GM18870 (cell line): Measurements from ENCODE around the gene ARPP19.
"Not testable (repeated sequence)": the region's sequence is repeated elsewhere in the genome, so short reads cannot be mapped to it uniquely, and the experiment has no call there.

Source experiments
- ATAC-seq: cut with Tn5 transposase; IDR thresholded peaks from one replicate; pipeline ENCODE4 v1.9.1; 2021; ENCODE audit warnings: moderate library complexity; ENCODE audit not compliant: unreplicated experiment

The ARPP19 gene

DNA sequence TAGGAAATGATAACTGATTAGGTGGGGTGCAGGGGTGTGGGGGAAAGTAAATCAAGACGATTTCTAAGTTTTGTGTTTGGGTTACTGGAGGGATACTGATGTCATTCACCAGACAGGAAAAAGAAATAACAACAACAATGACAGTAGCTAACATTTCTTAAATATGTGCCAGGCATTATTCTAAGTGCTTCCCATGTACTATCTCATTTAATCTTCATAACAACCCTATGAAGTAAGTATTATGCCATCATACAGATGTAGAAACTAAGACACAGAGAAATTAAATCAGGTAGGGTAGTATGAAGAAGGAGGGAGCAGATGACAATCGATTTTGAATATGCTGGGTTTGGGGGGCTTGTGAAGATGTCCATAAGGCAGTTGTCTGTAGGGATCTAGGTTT lies 53.5 kb downstream of the ARPP19 start:
- ATAC-seq = no peak

DNA sequence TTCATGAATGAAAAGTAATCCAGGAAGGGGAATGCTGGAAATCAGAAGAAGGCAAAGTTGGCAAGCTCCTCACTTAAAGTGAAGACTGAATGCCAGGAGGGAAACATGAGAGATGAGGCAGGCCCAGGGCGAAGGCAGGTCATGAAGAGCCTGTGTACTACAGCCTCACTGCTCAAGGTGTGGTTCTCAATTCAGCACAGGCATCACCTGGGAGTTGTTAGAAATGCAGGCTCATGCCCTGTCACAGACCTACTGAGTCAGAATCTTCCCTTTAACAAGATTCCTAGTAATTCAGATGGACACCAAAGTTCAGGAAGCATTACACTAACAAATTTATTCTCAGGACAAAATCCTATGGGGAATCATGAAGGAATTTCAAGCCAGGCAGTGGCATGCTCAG lies 54.3 kb downstream of the ARPP19 start:
- no peak for ATAC-seq

DNA sequence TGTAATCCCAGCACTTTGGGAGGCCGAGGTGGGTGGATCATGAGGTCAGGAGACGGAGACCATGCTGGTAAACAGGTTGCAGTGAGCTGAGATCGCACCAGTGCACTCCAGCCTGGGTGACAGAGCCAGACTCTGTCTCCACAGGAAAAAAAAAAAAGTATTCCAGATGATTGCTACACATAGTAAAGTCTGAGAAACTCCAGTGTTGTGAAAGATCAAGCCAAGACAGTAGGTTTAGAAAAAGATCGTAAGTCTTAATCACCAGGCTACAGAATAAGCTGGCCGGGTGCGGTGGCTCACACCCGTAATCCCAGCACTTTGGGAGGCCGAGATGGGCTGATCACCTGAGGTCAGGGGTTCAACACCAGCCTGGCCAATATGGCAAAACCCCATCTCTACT lies 56.0 kb downstream of the ARPP19 start:
- ATAC-seq = not testable (repeated sequence)

DNA sequence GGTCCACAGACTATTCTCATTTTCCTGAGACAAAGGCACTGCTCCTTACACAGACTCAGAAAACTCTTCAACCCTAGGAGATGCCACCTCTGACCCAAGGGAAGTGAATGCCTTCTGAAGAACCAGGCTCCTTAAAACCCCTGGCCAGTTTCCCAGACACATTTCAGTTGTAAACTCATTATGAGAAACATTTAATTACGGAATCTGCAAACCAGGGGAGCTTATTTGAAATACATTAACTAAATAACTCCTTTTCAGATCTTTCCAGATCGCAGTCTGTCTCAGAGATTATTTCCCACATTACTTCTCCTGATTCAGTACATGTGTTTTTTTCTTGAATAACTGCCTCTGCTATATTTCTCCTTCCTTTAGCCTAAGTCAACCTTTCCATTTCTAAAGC lies 57.7 kb downstream of the ARPP19 start:
- ATAC-seq = no peak

DNA sequence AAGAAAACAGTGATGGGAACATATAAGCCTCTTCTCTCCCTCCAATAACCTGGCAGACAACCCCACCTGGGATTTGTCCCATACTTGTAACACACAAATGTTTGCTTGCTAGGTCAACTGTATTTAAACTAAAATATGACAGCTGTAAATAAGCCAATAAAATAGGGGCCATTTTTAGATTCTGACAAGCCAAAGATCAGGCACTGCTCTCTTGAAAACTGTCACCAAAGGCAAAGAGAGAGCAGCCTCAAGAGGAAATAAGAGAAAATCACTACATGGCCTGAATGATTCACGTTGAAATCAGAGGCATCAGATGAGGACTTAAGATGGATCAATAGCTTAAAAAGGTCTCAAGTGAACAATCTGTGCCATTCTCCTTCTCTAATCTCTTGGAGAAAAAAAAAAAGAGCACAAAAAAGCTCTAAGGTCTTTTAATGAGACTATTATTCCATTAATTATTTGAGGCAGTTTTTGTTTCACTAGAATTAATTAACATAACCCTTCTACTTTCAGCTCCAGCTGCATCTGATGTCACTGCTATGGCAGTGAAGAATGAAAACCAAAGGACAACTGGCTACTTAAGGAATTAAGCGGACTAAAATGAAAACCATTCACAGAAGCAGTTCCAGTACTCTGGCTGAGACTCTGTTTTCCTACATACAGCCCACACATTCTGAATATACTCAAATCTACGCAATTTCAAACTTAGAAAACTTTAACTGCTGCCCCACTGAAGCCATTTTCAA lies 59.2 kb downstream of the ARPP19 start:
- ATAC-seq = no peak

DNA sequence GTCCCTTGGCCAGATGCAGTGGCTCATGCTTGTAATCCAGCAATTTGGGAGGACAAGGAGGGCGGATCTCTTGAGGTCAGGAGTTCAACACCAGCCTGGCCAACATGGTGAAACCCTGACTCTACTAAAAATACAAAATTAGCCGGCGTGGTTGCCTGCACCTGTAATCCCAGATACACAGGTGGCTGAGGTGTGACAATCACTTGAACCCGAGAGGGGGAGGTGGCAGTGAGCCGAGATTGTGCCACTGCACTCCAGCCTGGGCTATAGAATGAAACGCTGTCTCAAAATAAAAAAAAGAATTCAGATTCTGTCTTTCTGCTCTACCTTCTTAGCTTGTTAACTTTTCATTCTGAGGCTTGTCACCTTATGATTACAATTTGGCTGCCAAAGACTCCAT lies 62.3 kb downstream of the ARPP19 start:
- ATAC-seq = no peak

DNA sequence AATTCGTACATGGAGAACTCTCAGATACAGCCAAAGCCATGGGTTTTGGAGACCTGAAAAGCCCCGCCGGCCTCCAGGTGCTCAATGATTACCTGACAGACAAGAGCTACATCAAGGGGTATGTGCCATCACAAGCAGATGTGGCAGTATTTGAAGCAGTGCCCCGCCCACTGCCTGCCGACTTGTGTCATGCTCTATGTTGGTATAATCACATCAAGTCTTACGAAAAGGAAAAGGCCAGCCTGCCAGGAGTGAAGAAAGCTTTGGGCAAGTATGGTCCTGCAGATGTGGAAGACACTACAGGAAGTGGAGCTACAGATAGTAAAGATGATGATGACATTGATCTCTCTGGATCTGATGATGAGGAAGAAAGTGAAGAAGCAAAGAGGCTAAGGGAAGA lies 63.7 kb downstream of the ARPP19 start:
- no peak for ATAC-seq

DNA sequence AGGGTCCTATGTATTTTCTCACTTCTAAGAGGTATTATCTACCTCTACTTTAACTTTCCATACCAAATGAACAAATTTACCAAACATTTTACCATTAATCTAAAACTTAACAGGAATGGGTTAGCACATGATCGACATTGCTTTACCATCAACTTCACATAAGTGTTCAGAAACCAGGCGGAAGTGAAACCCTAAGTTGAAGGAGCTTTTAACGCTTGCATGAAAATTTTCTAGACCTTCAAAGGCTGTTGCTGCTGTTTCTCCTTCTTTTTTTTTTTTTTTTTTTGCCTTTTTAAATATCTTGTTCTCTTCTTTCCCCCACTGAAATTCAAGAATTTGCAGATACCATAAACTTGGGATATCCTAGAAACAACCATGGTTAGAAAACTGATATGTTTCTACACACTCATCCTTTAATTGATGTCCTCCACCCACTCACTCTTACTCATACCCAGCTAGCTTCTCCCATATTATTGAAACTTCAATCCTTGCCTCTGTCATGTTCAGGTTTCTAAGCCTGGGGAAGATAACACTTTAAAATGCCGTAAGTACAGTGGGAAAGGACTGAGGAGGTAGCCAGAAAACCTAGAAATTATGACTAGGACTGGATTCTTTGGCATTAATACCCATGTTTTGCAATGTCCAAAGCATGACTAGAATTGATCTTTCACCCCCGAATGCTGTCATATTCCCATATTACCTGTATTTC lies 64.9 kb downstream of the ARPP19 start:
- ATAC-seq = peak; percentile 77

DNA sequence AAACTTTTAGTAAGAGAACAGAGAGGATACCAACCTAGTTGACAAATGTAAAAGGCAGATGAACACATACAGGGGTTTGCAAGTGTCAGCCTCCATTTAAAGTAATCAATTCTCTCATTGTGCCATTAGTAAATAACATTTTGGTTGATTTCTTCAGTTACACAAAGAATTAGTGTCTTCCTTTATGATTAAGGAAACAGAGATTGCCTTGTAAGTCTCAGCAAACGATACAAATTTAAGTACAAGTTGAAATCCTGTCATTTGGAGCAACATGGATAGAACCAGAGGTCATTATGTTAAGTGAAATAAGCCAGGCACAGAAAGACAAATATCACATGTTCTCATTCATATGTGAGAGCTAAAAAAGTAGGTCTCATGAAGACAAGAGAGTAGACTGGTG lies 66.2 kb downstream of the ARPP19 start:
- no peak for ATAC-seq

DNA sequence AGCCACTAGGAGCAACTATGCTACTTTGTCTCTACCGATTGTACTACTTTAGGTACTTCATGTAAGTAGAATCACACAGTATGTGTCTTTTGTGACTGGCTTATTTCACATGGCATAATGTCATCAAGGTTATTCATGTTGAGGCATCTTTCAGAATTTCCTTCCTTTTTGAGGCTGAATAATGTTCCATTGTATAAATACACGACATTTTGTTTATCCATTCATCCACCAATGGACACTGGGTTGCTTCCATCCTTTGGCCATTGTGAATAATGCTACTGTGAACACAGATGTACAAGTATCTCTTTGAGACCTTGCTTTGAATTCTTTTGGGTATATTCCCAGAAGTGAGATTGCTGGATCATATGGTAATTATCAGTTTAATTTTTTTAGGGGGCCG lies 69.3 kb downstream of the ARPP19 start:
- ATAC-seq = no peak

DNA sequence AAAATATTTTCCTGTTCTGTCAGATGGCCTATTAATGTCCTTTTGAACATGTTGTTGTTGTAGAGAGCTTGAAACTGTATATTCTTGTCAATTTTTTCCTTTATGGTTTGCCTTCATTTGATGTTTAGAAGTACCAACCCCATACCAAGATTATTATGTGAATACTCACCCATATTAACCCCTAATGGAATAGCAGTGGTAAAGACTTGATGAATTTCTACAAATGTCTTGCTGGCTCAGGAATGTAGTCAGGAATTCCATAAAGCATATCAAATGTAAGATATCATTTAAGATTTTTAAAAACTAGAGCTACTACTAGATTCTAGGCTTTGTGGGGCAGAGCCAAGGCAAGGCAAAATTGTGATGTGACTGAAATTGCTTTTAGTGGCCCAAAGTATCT lies 70.1 kb downstream of the ARPP19 start:
- ATAC-seq = no peak
